OCI-LY3 (cell line): Measurements from ENCODE around the gene IL21.

Experiments used
- CTCF ChIP-seq: fragments of 200-600, 300-600 bp; sonication (generic); IDR thresholded peaks from 2 replicates; pipeline ENCODE4 v1.5.1; 2014; ENCODE audit warnings: antibody characterized with exemption, low read length, low read depth
- EZH2phosphoT487 ChIP-seq: fragments of 200-600 bp; shearing (Covaris generic); IDR thresholded peaks from 2 replicates; pipeline ENCODE4 v1.6.1; 2018; ENCODE audit warnings: antibody characterized with exemption, mixed run types, low read depth

- TF ChIP-seq CTCF (no peak), EZH2phosphoT487 (no peak)
Observed at GRCh38 chr4:122657553-122657952, 36.7 kb upstream of the IL21 start.
